ENCODE measurements around the gene S100A13. TPM values are rescaled to one million over a fixed set of nuclear protein-coding genes. Genes with fewer than 3 reads are reported as not detected.
"Not testable (repeated sequence)": the region's sequence is repeated elsewhere in the genome, so short reads cannot be mapped to it uniquely, and the experiment has no call there.

S100A13 gene
- total RNA-seq, 1 experiment from 2014 or later: 238 TPM

GRCh38 chr1:153670859-153671627 lies 43.7 kb upstream of the S100A13 start, which contains the start of gene ILF2:
Gene ILF2 (minus strand): TSS chr1:153670993. CDS start chr1:153670922, 71 bp downstream.
- Mint-ChIP-seq H3K36me3 (ENCODE audit: insufficient read depth, unreplicated experiment) (peaks cover 4% of the 10 kb centered on the region), H3K27me3 (ENCODE audit: insufficient read depth, unreplicated experiment) (no peaks in the 10 kb centered on the region), H3K4me3 (ENCODE audit: unreplicated experiment) (no peak within 1 kb of the TSS), H3K9me3 (ENCODE audit: unreplicated experiment) (no peaks in the 10 kb centered on the region), H3K27ac (ENCODE audit: unreplicated experiment) (no peak within 1 kb of the TSS), H3K4me1 (ENCODE audit: low read depth, unreplicated experiment) (peaks cover 6% of the 10 kb centered on the region)
- peak; percentile 97 to 99 for DNase-seq
- H3K4me3 ChIP-seq (ENCODE audit: low read depth, low read length): peak within 1 kb of the TSS; percentile 85
- H3K9me3 ChIP-seq: no peaks in the 10 kb centered on the region
- BruUV-seq (replicated peaks): TSS peak; percentile 85
- H3K27me3 ChIP-seq (replicated peaks; ENCODE audit: control insufficient read depth, insufficient read depth, low read length): no peaks in the 10 kb centered on the region
- POLR2A ChIA-PET: interaction anchor here (0.8 kb wide), 1 partner anchor 37 kb away, joined by 3 read pairs; the partner anchor contains the start of gene CHTOP
- H3K36me3 ChIP-seq (ENCODE audit: control insufficient read depth, insufficient read depth, low read length): peaks cover 7% of the 10 kb centered on the region
- CTCF ChIA-PET: interaction anchor here (0.6 kb wide), 1 partner anchor 315 kb away, joined by 4 read pairs; the partner anchor contains the start of gene RAB13
- TF ChIP-seq CTCF (IDR thresholded peaks at IDR 0.05; ENCODE audit: insufficient read depth in 1 of 2, low read depth in 1 of 2, low read length in 1 of 2, severe bottlenecking in 1 of 2, unreplicated experiment in 1 of 2): no peak
- peaks cover 4% of the 10 kb centered on the region; the same call in 1 of the 2 replicates for H3K4me1 ChIP-seq
- intact Hi-C loops (cut with micrococcal nuclease; ENCODE audit: unreplicated experiment): loop anchor here (1.0 to 5.0 kb wide), 5 partner anchors 12 to 160 kb away; partner anchors contain the start of gene CHTOP

DNA sequence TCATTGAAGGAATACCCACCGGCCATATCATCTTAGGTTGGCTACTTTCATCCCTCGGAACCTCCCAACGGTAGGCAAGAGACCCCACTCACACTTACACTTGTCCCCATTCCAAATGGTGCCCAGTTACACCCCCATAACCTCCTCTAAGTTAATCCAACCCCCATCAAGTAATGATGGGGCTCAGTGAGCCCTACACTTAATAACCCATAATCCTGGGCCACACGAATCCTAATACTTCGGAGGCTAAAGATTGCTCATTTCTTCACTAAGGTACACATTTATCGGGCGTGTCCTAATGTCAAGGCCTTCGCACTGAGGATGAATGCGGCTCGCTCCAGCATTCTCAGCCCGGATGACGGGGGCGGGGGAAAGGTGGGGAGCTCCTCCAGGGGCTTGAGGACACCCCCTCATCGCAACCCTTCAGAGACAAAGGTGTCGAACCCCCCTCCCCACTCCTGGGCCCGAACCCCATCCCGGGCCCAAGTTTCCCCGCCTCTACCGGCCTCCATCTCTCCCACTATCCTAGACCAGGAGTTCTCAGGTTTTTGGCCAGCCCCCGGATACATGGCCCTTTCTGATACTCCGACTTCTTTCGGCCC lies 43.1 kb upstream of the S100A13 start:
- Histone ChIP-seq H3K36me3 (ENCODE audit: control insufficient read depth, insufficient read depth, low read length) (peaks cover 8% of the 10 kb centered on the region), H3K27me3 (replicated peaks; ENCODE audit: control insufficient read depth, insufficient read depth, low read length) (no peaks in the 10 kb centered on the region), H3K4me3 (ENCODE audit: low read depth, low read length) (peak overlapping the region; percentile 85), H3K9me3 (no peaks in the 10 kb centered on the region), H3K4me1 (peaks cover 4% of the 10 kb centered on the region; the same call in 1 of the 2 replicates)
- TF ChIP-seq CTCF (IDR thresholded peaks at IDR 0.05; ENCODE audit: insufficient read depth in 1 of 2, low read depth in 1 of 2, low read length in 1 of 2, severe bottlenecking in 1 of 2, unreplicated experiment in 1 of 2): no peak
- POLR2A ChIA-PET: no interaction called here
- no peaks in the 10 kb centered on the region for H3K9me3 Mint-ChIP-seq (ENCODE audit: unreplicated experiment)
- no peak for DNase-seq
- H3K36me3 Mint-ChIP-seq (ENCODE audit: insufficient read depth, unreplicated experiment): peaks cover 4% of the 10 kb centered on the region
- peaks cover 6% of the 10 kb centered on the region for H3K4me1 Mint-ChIP-seq (ENCODE audit: low read depth, unreplicated experiment)
- BruUV-seq (replicated peaks): TSS peak; percentile 84
- H3K27me3 Mint-ChIP-seq (ENCODE audit: insufficient read depth, unreplicated experiment): no peaks in the 10 kb centered on the region
- H3K4me3 Mint-ChIP-seq (ENCODE audit: unreplicated experiment): no peak overlapping the region
- CTCF ChIA-PET: no interaction called here
- intact Hi-C loops (cut with micrococcal nuclease; ENCODE audit: unreplicated experiment): loop anchor here (2.0 to 5.0 kb wide), 3 partner anchors 36 to 152 kb away; partner anchors contain the start of gene CHTOP
- H3K27ac Mint-ChIP-seq (ENCODE audit: unreplicated experiment): no peak overlapping the region

DNA sequence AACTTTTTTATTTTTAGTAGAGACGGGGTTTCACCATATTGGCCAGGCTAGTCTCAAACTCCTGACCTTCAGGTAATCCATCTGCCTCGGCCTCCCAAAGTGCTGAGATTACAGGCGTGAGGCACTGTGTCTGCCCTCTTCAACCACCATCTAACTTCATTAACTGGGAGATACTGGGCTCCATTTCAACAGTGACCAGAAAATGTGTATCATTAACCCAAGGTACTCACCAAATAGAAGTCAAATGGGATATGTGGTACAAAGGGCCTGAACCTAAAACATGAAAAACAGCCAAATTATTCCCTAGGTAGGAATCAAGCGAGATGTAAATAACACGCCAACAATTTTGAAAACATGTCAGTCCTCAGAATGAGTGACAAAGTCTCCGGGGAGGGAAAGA lies 42.3 kb upstream of the S100A13 start:
- Histone ChIP-seq H3K4me3 (ENCODE audit: low read depth, low read length) (peak overlapping the region; percentile 85), H3K4me1 (peaks cover 4% of the 10 kb centered on the region; the same call in 1 of the 2 replicates), H3K9me3 (no peaks in the 10 kb centered on the region), H3K27me3 (replicated peaks; ENCODE audit: control insufficient read depth, insufficient read depth, low read length) (no peaks in the 10 kb centered on the region), H3K36me3 (ENCODE audit: control insufficient read depth, insufficient read depth, low read length) (peaks cover 8% of the 10 kb centered on the region)
- H3K4me1 Mint-ChIP-seq (ENCODE audit: low read depth, unreplicated experiment): peaks cover 6% of the 10 kb centered on the region
- no peak overlapping the region for H3K27ac Mint-ChIP-seq (ENCODE audit: unreplicated experiment)
- peaks cover 4% of the 10 kb centered on the region for H3K36me3 Mint-ChIP-seq (ENCODE audit: insufficient read depth, unreplicated experiment)
- H3K27me3 Mint-ChIP-seq (ENCODE audit: insufficient read depth, unreplicated experiment): no peaks in the 10 kb centered on the region
- no peaks in the 10 kb centered on the region for H3K9me3 Mint-ChIP-seq (ENCODE audit: unreplicated experiment)
- no TSS peak for BruUV-seq (replicated peaks)
- intact Hi-C loops (cut with micrococcal nuclease; ENCODE audit: unreplicated experiment): loop anchor here (2.0 to 5.0 kb wide), 3 partner anchors 35 to 151 kb away; partner anchors contain the start of gene CHTOP
- no peak for TF ChIP-seq CTCF (IDR thresholded peaks at IDR 0.05; ENCODE audit: insufficient read depth in 1 of 2, low read depth in 1 of 2, low read length in 1 of 2, severe bottlenecking in 1 of 2, unreplicated experiment in 1 of 2)
- no peak for DNase-seq
- POLR2A ChIA-PET: no interaction called here
- no peak overlapping the region for H3K4me3 Mint-ChIP-seq (ENCODE audit: unreplicated experiment)
- CTCF ChIA-PET: no interaction called here

- CTCF ChIA-PET; H3K36me3 Mint-ChIP-seq (ENCODE audit: insufficient read depth, unreplicated experiment); H3K4me3 ChIP-seq (ENCODE audit: low read depth, low read length); BruUV-seq (replicated peaks); H3K27ac Mint-ChIP-seq (ENCODE audit: unreplicated experiment); H3K9me3 Mint-ChIP-seq (ENCODE audit: unreplicated experiment); POLR2A ChIA-PET; H3K9me3 ChIP-seq; intact Hi-C loops (cut with micrococcal nuclease; ENCODE audit: unreplicated experiment); H3K27me3 Mint-ChIP-seq (ENCODE audit: insufficient read depth, unreplicated experiment); H3K4me1 ChIP-seq; DNase-seq; H3K4me1 Mint-ChIP-seq (ENCODE audit: low read depth, unreplicated experiment); H3K36me3 ChIP-seq (ENCODE audit: control insufficient read depth, insufficient read depth, low read length); H3K27me3 ChIP-seq (replicated peaks; ENCODE audit: control insufficient read depth, insufficient read depth, low read length): not testable (repeated sequence)
- peak overlapping the region; percentile 54 for H3K4me3 Mint-ChIP-seq (ENCODE audit: unreplicated experiment)
Observed at GRCh38 chr1:153668672-153669071, 41.4 kb upstream of the S100A13 start.

All from Caco-2 (cell line).